PC-3 (cell line): ENCODE data around the gene SKA2.

ENCODE experiments used
- EZH2 ChIP-seq: fragments of 300-600 bp; sonication (generic); IDR thresholded peaks from one replicate; pipeline ENCODE4 v1.6.1; 2017; ENCODE audit warnings: antibody characterized with exemption, mild to moderate bottlenecking, low read length; ENCODE audit not compliant: unreplicated experiment
- EZH2phosphoT487 ChIP-seq: fragments of 300-600 bp; sonication (generic); IDR thresholded peaks from 2 replicates; pipeline ENCODE4 v1.6.1; 2018; ENCODE audit warnings: mild to moderate bottlenecking, antibody characterized with exemption, low read length, borderline replicate concordance
- TF ChIP-seq, protein P1 (sequence below): fragments of 300-600 bp; sonication (generic); conservative IDR thresholded peaks from 2 replicates; pipeline ENCODE4 v1.5.1; 2017; ENCODE audit warnings: antibody characterized with exemption, low read depth, mild to moderate bottlenecking, low read length

- TF ChIP-seq, protein P1, sequence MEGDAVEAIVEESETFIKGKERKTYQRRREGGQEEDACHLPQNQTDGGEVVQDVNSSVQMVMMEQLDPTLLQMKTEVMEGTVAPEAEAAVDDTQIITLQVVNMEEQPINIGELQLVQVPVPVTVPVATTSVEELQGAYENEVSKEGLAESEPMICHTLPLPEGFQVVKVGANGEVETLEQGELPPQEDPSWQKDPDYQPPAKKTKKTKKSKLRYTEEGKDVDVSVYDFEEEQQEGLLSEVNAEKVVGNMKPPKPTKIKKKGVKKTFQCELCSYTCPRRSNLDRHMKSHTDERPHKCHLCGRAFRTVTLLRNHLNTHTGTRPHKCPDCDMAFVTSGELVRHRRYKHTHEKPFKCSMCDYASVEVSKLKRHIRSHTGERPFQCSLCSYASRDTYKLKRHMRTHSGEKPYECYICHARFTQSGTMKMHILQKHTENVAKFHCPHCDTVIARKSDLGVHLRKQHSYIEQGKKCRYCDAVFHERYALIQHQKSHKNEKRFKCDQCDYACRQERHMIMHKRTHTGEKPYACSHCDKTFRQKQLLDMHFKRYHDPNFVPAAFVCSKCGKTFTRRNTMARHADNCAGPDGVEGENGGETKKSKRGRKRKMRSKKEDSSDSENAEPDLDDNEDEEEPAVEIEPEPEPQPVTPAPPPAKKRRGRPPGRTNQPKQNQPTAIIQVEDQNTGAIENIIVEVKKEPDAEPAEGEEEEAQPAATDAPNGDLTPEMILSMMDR: no peak
- TF ChIP-seq EZH2 (no peak), EZH2phosphoT487 (no peak)
Measured at GRCh38 chr17:59108400-59109102, 46.4 kb downstream of the SKA2 start.
